GM18526 (cell line): ENCODE data around the gene ART1.

Experiments
- POLR2A ChIP-seq: IDR thresholded peaks from 3 replicates; pipeline ENCODE4 v1.6.1; 2011; ENCODE audit not compliant: insufficient read length; ENCODE audit errors: extremely low read depth

ART1 gene

GRCh38 chr11:3659595-3660515 lies 14.9 kb downstream of the ART1 start:
- TF ChIP-seq POLR2A, result no peak

GRCh38 chr11:3660960-3661359 lies 16.0 kb downstream of the ART1 start:
- TF ChIP-seq POLR2A, result no peak

GRCh38 chr11:3662856-3663255 lies 17.9 kb downstream of the ART1 start:
- no peak for TF ChIP-seq POLR2A

- no peak for TF ChIP-seq POLR2A
Observed at GRCh38 chr11:3664032-3664630, 19.2 kb downstream of the ART1 start.

- no peak for TF ChIP-seq POLR2A
Observed at GRCh38 chr11:3665336-3666022, 20.6 kb downstream of the ART1 start.

- TF ChIP-seq POLR2A, result no peak
Observed at GRCh38 chr11:3666023-3666530, 21.1 kb downstream of the ART1 start.

GRCh38 chr11:3667149-3668035 lies 22.5 kb downstream of the ART1 start:
- TF ChIP-seq POLR2A, result no peak

- no peak for TF ChIP-seq POLR2A
Observed at GRCh38 chr11:3669128-3669527, 24.2 kb downstream of the ART1 start.

GRCh38 chr11:3669742-3670183 lies 24.8 kb downstream of the ART1 start:
- TF ChIP-seq POLR2A, result no peak

- TF ChIP-seq POLR2A, result no peak
Observed at GRCh38 chr11:3671334-3672254, 26.7 kb downstream of the ART1 start, which contains the start of gene CHRNA10. Gene CHRNA10 (minus strand): TSS chr11:3671384. CDS start chr11:3671312, 72 bp downstream.

- TF ChIP-seq POLR2A, result no peak
Observed at GRCh38 chr11:3674189-3674588, 29.3 kb downstream of the ART1 start.

GRCh38 chr11:3675971-3676370 lies 31.0 kb downstream of the ART1 start:
- TF ChIP-seq POLR2A, result no peak

GRCh38 chr11:3679077-3679476 lies 34.1 kb downstream of the ART1 start:
- no peak for TF ChIP-seq POLR2A
